HG03280 (cell line): ENCODE data around the gene PNPLA7.
"Not testable (repeated sequence)": the region's sequence is repeated elsewhere in the genome, so short reads cannot be mapped to it uniquely, and the experiment has no call there.

Experiments used
- ATAC-seq: cut with Tn5 transposase; IDR thresholded peaks from one replicate; pipeline ENCODE4 v1.9.1; 2021; ENCODE audit warnings: mild to moderate bottlenecking, moderate library complexity; ENCODE audit not compliant: unreplicated experiment

The PNPLA7 gene

DNA sequence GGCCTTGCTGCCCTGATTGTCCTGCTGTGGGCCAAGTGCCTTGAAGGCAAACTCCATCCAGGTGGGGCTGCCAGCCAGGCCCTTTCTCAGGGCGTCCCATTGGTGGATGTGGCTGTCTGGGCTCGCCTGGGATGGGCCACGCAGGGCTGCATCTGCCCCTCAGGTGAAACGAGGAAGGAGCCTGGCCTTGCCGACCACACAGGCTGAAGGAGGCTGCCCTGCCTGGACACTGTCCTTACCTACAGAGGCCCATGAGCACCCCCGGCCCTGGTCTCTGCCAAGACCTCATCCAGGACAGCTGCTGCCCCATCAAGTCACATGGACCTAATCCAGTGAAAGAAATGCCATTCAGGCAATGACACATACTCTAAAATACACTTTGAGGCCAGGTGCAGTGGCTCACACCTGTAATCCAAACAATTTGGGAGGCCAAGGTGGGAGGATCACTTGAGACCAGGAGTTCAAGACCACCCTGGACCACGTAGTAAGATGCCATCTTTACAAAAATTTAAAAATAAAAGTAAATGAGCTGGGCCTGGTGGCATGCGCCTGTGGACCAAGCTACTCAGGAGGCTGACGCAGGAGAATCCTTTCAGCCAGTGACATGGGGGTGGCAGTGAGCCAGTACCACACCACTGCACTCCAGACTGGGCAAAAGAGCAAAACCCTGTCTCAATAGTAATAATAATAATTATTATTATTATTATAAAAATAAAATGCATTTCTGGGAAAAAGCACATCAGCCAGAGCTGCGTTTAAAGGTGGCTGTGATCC, 33.9 kb downstream of the PNPLA7 start:
- no peak for ATAC-seq

DNA sequence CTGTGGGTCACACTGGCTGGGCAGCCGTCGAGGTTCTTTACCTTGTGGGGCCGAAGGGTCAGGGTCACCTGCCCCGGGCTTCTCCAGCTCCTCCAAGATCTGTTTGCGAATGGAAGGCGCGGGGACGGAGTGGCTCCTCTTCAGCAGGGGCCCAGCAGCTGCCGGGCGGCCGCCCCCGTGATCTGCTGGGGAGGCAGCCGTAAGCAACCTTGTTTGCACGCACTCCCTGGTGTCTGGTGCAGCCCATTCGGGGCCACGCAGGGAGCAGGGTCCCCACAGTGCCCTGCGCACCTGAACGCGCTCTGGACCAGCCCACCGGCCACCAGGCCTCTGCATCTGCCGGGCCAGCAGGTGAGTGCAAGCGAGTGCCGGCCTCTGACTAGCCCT, 34.9 kb downstream of the PNPLA7 start:
- ATAC-seq = no peak

DNA sequence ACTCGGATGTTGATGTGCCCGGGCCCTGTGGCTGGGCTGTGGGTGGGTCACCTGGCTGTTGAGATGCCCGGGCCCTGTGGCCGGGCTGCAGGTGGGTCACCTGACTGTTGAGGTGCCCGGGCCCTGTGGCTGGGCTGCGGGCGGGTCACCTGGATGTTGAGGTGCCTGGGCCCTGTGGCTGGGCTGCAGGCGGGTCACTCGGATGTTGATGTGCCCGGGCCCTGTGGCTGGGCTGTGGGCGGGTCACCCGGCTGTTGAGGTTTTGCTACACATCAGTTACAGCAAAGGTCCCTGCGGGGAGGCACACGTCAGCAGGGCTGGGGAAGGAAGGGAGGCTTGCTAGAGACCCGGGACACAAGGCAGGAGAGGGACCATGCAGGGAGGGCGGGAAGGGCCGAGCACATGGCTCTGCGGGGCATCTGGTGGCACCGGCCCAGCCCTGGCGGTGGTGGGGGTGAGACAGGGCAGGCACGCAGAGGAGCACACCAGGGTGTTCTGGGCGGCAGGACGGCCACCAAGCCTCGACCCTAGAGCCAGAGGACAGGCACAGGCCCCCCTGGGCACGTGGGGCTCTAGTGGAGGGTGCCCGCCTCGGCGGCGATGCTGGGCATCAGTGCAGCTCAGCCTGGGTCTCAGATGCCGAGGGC, 35.4 kb downstream of the PNPLA7 start:
- ATAC-seq = no peak

DNA sequence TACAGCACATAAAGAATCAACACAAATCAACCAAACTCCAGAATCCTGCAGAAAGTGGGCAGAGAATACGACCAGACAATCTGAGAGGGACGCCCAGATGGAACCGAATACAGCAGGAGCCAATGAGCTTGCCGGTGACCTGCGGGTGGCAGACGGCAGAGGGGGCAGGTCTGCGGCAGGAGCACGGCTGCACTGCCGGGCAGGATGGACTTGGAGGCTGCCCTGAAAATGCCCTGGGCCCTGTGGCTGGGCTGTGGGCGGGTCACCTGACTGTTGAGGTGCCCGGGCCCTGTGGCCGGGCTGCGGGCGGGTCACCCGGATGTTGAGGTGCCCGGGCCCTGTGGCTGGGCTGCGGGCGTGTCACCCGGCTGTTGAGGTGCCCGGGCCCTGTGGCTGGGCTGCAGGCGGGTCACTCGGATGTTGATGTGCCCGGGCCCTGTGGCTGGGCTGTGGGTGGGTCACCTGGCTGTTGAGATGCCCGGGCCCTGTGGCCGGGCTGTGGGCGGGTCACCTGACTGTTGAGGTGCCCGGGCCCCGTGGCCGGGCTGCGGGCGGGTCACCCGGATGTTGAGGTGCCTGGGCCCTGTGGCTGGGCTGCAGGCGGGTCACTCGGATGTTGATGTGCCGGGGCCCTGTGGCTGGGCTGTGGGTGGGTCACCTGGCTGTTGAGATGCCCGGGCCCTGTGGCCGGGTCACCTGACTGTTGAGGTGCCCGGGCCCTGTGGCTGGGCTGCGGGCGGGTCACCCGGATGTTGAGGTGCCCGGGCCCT, 36.2 kb downstream of the PNPLA7 start:
- not testable (repeated sequence) for ATAC-seq

DNA sequence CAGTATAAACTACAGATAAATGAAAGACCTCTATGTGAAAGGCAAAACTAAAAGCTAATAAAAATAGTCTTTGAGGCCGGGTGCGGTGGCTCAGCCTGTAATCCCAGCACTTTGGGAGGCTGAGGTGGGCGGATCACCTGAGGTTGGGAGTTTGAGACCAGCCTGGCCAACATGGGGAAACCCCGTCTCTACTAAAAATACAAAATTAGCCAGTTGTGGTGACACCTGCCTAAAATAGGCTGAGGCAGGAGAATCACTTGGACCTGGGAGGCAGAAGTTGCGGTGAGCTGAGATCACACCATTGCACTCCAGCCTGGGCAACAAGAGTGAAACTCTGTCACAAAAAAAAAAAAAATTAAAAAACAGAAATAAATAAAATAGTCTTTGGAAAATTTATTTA, 37.1 kb downstream of the PNPLA7 start:
- not testable (repeated sequence) for ATAC-seq

DNA sequence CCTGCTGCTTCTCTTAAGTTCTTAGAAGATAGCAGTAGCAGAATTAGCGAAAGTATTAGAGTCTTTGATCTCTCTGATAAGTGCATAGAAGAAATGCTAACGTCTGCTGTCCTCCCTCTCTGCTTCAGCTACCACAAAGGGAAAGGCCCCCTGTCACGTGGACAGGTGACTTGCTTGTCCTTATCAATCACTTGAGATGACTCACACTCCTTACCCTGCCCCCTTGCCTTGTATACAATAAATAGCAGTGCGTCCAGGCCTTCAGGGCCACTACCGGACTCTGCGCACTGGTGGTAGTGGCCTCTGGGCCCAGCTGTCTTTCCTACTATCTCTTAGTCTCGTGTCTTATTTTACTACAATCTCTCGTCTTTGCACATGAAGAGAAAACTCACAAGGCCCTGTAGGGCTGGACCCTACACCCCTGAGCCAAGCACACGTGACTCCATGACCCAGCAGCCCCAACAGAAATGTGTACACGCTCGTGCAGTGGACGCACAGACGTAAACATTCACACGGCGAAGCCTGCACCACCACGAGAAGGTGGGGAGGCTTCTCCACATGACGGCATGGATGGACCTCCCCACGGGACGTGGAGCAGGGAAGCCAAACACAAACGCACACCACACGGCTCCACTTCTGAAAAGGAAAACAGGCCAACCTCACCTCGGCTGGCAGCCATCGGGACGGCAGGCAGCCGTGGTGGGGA, 38.3 kb downstream of the PNPLA7 start:
- ATAC-seq = no peak

DNA sequence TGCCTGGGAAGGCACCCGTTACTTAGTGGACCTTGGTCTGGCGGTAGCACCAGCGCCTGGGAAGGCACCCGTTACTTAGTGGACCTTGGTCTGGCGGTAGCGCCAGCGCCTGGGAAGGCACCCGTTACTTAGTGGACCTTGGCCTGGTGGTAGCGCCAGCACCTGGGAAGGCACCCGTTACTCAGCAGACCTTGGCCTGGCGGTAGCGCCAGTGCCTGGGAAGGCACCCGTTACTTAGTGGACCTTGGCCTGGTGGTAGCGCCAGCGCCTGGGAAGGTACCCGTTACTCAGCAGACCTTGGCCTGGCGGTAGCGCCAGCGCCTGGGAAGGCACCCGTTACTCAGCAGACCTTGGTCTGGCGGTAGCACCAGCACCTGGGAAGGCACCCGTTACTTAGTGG, 39.1 kb downstream of the PNPLA7 start:
- ATAC-seq = not testable (repeated sequence)

DNA sequence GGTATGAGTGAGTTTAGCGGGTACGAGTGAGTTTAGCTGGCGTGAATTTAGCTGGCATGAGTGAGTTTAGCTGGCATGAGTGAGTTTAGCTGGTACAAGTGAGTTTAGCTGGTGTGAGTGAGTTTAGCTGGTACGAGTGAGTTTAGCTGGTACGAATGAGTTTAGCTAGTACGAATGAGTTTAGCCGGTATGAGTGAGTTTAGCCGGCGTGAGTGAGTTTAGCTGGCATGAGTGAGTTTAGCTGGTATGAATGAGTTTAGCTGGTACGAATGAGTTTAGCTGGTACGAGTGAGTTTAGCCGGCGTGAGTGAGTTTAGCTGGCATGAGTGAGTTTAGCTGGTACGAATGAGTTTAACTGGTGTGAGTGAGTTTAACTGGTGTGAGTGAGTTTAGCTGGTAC, 41.0 kb downstream of the PNPLA7 start:
- ATAC-seq = no peak

DNA sequence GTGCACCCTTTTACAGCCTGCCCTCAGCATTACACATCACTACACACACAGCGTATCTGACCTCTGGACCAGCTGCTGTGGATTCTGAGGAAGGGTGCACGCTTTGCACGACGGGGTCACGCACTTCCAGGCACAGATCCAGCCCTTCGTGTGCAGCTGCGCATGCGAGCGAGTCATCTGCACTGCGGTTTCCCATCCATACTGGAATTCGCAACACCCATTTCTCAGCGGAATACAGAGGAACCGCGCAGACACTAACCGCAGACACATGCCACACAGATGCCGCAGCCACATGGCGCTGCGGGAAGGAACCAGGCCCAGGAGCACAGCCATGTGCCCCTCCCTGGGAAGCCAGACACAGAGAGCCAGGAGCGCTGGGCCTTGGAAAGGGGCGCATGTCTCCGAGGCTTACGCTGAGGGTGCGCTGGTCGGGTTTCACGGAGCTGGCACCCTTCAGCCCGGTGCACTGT, 43.5 kb downstream of the PNPLA7 start:
- ATAC-seq = no peak

DNA sequence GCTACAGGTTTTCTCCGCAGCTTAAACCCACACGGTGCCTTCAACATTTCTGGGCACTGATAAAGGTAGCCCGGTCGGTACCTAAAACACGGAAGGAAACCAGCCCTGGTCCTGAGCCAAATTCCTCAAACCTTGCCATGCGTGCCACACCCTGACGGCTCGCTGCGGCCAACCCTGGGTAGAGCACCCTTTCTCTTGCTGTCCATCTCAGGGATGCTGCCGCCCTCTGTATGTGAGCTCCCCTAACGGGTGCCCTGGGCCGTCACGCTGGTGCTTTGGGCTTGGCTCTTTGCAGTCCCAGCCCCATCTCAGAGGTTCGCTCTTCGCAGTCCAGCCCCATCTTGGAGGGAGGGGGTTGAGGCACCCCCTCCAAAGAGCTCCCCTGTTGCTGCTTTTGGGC, 43.9 kb downstream of the PNPLA7 start:
- no peak for ATAC-seq

DNA sequence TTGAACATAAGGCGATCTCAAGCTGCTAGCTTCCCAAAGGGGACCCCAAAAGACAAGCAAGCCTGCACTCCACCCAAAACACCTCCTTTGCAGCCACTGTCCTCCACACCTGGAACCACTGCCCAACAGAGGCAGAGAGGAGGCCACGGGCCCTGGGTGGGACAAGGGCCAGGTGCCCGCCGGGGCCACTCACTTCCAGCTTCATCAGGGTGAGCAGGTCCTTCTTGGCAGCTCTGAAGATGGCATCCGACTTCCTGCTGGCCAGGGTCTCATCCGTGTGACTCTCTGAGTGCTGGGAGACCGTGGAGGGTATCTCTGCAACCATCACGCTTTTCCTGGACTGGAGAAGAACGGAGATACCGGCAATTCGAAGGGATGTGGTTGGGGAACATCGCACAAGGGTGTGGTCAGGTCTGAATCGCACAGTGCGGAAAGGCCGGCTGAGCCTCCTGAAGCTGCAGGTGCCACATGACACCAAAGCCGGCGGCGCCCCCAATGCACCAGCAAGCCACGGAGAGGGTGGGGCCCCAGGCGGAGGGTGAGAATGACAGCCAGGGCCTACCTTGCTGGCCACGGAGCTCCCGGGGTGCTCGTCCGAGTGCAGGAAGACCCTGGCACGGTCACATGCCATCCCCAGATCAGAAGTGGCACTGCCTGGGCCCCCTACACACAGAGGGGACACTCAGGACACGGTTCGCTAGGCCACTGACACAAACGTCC, 44.6 kb downstream of the PNPLA7 start:
- no peak for ATAC-seq

DNA sequence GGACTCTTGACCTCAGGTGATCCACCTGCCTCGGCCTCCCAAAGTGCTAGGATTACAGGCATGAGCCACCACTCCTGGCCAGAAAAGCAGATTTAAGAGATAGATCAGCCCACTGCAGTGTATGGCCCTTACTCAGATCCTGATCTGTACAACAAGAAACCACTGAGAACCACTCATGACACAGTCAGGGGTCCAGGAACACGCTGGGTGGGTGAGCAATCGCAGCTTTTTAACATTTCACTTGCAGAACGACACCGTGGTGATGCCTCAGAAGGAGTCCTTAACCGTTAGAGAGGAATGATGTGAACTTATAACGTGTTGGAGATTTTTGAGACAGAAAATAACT, 45.8 kb downstream of the PNPLA7 start:
- ATAC-seq = no peak

DNA sequence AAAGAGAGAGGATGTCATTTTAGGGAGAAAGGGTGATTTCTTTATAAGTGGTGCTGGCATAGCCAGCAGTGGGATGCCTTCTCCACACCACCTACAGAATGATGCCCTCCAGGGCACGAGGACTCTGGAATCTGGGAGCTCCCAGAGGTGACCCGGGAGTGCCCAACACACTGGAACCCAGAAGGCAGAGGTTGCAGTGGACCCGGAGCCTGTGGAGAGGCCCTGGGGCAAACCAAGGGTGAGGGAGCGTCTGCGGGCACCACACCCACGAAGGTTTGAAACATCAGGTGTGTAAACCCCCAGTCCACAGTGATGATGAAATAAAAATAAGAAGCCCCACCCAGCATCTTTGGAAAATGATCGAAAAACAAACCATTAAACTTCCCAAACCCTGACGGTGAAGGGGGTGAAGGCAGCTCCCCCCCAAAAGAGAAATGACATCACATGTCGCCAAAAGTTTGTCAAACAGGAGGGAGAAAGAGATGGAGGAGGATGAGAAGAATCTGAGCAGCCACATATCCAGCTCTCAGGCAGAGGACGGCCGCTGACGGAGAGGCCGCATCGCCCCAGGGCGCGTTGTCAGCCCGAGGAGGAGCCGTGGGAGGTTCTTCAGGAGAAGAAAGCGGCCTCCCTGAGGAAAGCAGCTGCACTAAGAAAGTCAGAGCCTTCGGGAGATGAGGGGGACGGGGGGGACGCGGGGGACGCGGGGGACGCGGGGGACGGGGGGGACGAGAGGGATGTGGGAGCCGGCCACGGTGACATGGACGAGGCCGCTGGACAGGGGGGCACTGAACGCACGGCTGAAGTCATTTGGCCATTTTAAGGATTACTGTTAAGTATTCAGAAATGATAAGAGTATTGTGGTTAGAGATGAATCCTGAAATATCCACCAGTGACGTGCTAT, 47.9 kb downstream of the PNPLA7 start:
- ATAC-seq = no peak

DNA sequence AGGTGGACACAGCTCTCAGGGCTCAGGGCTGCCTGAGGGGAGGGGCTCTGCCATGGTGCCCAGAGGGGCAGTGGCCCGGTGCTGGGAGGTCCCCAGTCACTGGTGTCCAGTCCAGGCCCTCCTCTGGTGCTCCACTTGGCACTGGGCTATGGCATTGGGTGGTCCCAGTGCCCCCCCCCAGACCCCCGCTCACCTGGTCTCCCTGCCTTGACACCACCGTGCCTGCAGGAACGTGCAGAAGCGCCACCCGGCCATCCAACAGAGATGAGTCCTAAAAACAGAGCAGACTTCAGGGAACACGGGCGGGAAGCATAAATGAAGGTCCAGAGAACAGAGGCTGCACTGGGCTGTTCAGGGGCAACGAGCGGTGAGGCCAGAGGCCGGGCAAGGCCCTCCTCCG, 48.7 kb downstream of the PNPLA7 start:
- ATAC-seq = no peak

DNA sequence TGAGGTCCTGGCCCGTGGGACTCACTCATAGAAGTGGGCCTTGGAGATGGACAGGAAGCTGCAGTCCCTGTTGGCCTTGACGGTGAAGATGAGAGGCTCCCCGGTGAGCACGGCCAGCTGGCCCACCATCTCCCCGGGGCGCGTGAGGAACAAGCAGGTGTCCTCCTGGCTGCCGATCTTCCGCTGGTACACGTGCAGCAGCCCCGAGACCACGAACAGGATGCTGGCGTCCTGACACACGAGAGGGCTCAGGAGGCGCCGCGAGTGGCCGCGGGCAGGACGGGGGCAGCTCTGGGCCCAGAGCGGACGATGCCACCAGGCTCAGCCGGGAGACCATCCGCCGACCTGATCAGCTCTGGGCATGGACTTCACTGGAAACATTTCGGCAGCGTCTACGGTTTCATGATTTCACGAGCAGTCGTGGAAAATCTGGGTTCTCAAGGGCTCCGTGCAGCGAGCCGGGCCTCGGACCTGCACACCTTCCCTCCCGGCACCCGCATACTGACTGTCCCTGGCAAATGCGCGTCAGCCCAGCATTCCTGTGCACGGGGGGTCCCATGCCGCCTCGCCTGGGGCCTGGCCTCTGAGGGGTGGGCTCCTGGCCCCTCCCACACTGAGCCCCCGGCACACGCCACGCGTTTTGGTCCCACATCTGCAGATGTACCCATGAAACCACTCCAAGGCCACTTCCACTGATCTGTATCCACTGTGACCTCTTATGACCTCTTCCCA, 49.4 kb downstream of the PNPLA7 start:
- no peak for ATAC-seq

DNA sequence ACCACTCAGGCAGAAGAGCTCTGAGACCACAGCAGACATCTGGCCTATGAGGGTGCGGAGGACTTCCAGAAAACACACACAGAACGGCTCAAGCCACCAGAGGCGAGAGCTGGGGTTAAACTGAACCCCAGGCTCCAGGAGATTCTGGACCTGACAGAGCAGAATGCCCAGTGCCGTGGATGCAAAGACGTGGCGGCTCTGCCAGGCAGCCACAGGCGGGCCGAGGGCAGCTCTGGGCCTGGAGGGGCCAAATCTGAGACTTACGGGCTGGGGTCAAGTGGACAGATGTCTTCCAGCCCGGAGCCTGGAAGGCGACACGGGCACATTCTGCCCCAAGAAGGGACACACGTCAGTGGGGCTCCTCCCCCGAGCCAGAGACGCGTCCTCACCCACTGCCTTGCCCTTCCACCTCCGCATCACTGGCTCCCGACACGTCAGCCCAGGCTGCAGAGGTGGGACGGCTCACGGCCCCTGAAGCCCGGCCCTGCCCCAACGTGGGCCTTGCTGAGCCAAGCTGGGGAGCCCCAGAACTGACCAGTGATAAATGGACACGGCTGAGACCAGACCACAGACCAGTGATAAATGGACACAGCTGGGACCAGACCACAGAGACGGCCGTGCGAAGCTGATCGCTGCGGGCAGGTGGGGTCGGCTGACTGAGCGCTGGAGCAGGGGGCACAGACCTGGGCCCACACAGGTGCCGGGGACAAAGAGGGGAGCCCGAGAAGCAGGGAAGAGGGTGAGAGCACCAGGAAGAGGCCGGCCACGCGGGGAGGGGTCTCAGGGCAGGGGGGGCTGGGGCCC, 50.1 kb downstream of the PNPLA7 start:
- no peak for ATAC-seq

DNA sequence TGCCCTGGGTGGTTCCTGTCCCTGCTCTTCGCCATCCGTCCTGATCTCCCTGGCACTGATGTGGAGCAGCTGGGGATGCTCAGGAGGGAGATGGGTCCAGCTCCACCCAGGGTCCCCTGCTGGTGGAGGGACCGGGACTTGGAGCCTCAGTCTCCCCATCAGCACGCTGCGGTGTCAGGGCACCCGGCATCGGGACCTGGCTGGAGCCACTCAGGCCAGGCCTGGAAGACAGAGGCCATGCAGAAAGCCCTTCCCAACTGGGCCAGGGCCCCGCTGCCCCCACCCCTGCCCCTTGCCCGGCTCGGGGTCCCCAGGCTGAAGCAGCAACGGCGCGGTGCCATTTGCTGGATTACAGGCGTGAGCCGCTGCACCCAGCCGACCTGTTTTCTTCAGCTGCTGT, 50.8 kb downstream of the PNPLA7 start:
- ATAC-seq = no peak

DNA sequence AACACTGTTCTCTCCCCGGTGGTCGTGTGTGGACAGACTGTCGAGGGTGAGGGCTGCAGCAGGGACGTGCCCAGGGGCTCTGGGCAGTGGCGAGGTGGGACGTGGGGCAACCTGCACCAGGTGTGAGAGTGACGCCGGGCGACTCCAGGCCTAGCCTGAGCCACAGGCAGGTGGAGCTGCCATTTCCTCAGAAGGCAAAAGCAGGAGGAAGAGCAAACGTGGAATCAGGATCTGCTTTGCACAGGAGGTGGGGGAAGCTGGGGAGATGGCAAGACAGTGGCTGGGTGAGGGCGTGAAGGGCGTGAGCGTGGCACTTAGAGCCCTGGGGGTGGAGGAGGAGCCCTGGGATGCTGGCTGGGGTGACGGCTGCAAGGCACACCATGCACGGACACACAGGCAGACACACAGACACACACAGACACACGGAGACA, 51.5 kb downstream of the PNPLA7 start:
- ATAC-seq = no peak
